LHCN-M2 (cell line): ENCODE results near the gene ASTN1. TPM values are rescaled to one million over a fixed set of nuclear protein-coding genes. Genes with fewer than 3 reads are reported as not detected.

ENCODE experiments used
- DNase-seq: peaks from one replicate; pipeline ENCODE4 v3.0.0-alpha.2; 2012; ENCODE audit warnings: low read depth
- total RNA-seq: library from RNA; depleted of rRNA; stranded (reverse); fragments of >200 nt; gene quantifications from 2 replicates; pipeline ENCODE4 v1.2.3, GENCODE V29; 2014; rRNA removed

Gene ASTN1
- total RNA-seq, 1 experiment from 2014 or later, result not detected

GRCh38 chr1:176841238-176841637 is 323.3 kb downstream of the ASTN1 start:
- no peak for DNase-seq

DNA sequence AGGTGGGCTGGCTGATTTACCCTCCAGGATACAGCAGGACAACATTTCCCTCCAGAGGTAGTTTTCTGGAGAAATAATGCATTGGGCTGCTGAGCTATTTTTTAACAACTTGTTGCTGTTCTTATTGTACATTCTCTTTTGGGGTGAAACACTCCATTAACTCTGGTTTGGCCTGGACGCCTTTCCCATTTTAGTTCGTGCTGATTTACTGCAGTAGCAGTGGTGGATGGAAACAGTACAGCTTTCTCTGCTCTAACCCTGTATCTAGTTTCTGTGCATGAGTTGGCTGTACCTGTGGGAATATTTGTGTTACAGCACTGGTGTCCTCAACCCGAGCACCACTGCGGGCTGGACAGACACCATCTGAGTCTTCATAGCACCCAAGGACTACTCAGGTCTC is 325.3 kb downstream of the ASTN1 start:
- no peak for DNase-seq

DNA sequence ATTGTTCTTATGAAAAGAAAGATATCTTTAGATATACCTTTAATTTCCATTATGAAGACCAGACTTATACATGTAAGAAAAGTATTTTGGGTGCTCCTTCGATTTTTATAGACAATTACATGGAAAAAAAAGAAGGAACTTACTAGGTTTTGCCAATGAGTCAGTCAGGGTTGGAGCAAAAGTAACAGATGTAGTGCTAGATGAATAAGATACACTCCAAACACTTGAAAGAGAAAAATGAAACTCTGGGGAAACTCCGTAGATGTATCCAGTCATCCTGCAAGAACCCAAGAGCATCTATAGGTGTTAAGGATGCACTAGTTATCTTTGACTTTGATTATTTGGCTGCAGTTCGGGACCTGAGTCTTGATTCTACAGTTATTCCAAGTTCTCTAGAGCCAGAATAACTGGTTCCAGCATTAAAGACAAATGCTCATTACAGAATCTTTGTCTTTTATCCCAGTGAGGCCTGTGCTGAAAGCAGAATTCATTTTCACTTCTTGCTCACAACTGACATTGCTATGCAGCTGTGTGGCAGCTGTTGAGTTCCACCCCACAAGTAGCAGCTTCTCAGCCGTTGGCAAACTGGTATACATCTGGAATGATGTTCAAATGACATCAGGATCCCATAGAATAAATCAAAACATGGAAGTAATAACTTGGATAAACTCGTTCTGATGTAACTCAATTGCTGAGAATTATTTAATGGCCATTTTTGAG is 326.1 kb downstream of the ASTN1 start:
- DNase-seq, result no peak

DNA sequence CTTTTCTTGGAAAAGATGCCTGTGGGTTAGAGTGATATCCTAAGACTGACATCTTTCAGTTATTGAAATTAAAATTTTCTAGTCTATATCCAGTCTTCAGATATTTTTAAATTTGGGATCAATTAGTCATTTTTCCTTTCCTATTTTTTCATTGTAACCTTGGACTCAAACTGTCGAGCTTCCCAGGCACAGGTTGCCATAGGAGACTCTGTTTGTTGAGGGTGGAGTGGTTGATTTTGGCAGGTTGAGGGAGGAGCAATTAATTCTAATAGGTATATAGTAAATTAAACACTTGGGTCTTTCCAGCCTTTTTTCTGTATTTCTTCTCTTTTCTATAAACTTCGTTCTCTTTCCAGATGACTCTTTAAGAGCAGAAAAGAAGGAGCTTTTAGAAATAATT is 326.8 kb downstream of the ASTN1 start:
- DNase-seq, result no peak

GRCh38 chr1:176831150-176831549 is 333.4 kb downstream of the ASTN1 start:
- no peak for DNase-seq

DNA sequence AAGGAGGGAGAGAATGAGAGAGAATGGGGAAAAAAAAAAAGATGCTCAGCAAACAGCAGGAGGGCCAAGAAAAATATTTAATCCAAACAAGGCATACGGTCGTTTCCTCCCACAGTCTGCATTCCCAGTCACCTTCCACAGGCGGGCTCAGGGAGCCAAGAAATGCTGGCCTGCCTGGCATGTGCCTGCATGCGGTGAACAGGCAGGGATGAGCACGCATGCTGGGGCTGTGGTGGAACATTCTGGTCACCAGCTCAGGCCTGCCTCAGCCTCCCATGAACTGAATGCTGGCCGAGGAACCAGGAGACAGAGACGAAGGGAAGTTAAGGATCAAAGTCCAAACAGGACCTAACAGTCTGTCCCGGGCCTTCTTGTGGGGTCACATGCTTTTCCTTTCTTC is 335.3 kb downstream of the ASTN1 start:
- no peak for DNase-seq

GRCh38 chr1:176826265-176826664 is 338.2 kb downstream of the ASTN1 start:
- no peak for DNase-seq

DNA sequence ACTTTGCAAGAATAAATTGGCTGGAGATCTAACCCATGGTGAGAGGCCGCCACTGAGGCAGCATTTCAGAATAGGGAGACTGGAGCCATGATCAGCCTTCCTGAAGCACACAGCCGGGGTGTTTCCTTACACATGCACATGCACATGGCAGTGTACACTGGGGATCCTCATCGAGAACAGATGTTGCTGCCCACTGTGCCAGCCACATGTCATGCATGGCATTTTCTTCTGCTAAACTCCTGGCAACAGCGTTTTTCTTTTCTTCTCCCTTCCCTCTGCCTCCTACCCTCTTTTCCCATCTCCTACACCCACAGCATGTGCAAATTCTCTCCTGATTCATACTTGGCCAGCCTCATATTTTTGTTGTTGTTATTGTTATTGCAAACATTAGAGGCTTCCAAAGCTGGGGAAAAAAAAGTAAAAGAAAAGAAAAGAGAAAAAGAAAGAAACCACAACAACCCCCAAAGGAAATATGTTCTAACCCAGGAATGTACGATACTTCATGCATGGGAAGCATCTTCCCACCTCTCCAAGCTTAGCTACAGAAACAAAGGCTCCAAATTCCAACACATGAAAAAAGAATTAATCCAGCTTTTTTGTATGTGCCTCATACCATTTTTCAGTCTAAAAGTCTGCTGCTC is 344.0 kb downstream of the ASTN1 start:
- no peak for DNase-seq

GRCh38 chr1:176816232-176816631 is 348.3 kb downstream of the ASTN1 start:
- DNase-seq, result no peak

DNA sequence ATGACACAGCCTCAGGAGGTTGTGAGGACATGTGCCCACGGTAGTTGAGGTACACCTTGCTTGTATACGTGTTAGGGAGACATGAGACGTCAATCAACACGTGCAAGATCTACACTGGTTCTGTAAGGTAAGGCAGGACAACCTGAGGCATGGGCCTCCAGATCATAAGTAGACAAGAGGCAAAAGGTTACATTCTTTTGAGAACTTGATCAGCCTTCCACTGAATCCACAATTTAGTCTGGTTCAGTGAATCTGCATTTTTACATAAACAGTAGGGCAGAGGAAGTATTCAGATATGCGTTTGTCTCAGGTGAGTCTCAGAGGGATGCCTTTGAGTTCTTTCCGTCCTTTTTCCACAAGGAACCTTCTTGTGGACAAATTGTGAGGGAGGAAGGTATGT is 348.9 kb downstream of the ASTN1 start:
- DNase-seq, result no peak

- DNase-seq, result no peak
Measured at GRCh38 chr1:176811511-176812288, 352.8 kb downstream of the ASTN1 start.

- no peak for DNase-seq
Measured at GRCh38 chr1:176809292-176809691, 355.2 kb downstream of the ASTN1 start.

Other genes starting within 250 kb of the ASTN1 start
- gene BRINP2, start 6.2 kb upstream of the ASTN1 start, total RNA-seq, result 0.46 and 0.71 TPM in 2 replicates